Prostate gland (tissue), 2 donors: ENCODE data around the gene NFIX. TPM values are rescaled to one million over a fixed set of nuclear protein-coding genes. Genes with fewer than 3 reads are reported as not detected.

Experiments
- DNase-seq: peaks from one replicate; pipeline ENCODE4 v3.0.0-alpha.2; 2019; ENCODE audit warnings: low spot score
- H3K27ac ChIP-seq, 2 donors: fragments of 200-600 bp; sonication (generic); 2 replicates each; pipeline ENCODE4 v1.5.1; 2017 to 2019
- H3K27me3 ChIP-seq: fragments of 200-600 bp; sonication (generic); replicated peaks from 2 replicates; pipeline ENCODE4 v1.5.1; 2019; ENCODE audit not compliant: insufficient read depth
- H3K36me3 ChIP-seq, 2 donors: fragments of 200-600 bp; sonication (generic); 1 replicate in 1 of 2; 2 replicates in 1 of 2; pipeline versions ENCODE4 v1.5.1 to v1.8.1; 2017 to 2019
- H3K4me1 ChIP-seq: fragments of 200-600 bp; sonication (generic); replicated peaks from 2 replicates; pipeline ENCODE4 v1.5.1; 2019
- H3K4me3 ChIP-seq, 2 donors: fragments of 200-600 bp; sonication (generic); 2 replicates each; pipeline ENCODE4 v1.5.1; 2017 to 2019
- H3K9me3 ChIP-seq: fragments of 200-600 bp; sonication (generic); 2 replicates; pipeline ENCODE4 v1.5.1; 2017
- POLR2A ChIP-seq: fragments of 450-650 bp; IDR thresholded peaks from one replicate; pipeline ENCODE4 v1.6.1; 2016; ENCODE audit warnings: antibody characterized with exemption, mild to moderate bottlenecking
- POLR2AphosphoS5 ChIP-seq: sonication (generic); formaldehyde crosslinking; IDR thresholded peaks from one replicate; pipeline ENCODE4 v1.6.1; 2017; ENCODE audit warnings: antibody characterized with exemption
- WGBS: methylation state at CpG from one replicate; pipeline ENCODE4 v1.1.5; 2018; 5-methylcytosine and 5-hydroxymethylcytosine counted together
- intact Hi-C: fragments of 100-400 bp; cut with DNase I; formaldehyde crosslinking; loops from one replicate; pipeline ENCODE4 v1.14.2; 2022
- total RNA-seq, 2 donors: library from RNA; depleted of rRNA; stranded (reverse); fragments of >200 nt; gene quantifications; one replicate each; pipeline ENCODE4 v1.1.0, GENCODE V29; 2016
- TF ChIP-seq, protein P1 (sequence below), 4 experiments: fragments of 200-600 bp in 2 of 4; fragments of 450-650 bp in 2 of 4; sonication (generic) in 2 of 4; IDR thresholded peaks; 1 replicate in 3 of 4; 2 replicates in 1 of 4; pipeline ENCODE4 v1.5.1; 2016 to 2019; ENCODE audit warnings: antibody characterized with exemption in 4 of 4, mild to moderate bottlenecking in 2 of 4, moderate library complexity in 2 of 4

Gene NFIX
- total RNA-seq, 2 donors from 2014 or later: 185 to 286 TPM

DNA sequence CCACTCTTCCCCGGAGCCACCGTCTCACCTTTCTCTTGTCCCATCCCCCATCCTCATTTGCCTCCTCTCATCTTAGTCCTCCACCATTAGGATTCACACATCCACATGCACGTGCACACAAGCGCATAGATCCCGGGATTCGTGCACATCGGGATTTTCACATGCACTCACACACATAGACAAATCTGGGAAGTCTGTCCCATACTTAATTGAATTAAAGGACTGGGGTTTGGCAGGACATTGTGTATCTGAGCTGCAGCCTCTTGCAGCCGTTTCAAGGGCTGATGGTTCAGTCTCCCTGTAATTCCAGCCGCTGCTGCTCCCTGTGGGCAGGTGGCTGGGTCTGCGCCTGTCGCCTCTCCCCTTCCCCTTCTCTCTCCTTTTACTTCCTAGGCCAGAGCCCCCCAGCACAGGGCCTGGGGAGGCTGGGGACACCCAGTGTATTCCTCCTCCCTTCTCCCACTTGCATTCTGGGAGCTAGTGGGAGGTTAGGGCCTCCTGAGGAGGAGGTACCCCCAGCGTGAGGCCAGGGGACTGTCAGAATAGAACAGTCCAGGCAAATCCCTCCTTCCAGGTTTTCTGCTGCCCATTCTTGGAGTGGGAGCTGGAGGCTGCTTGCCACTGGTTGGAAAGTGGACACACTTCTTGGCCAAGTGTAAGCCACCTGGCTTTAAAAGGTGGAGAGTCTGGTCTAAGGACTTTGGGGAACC is 63.8 kb downstream of the NFIX start:
- intact Hi-C loops: loop anchor here (5.0 kb wide), 1 partner anchor 37 kb away; no protein-coding TSS in a partner anchor
- TF ChIP-seq POLR2AphosphoS5: peak; percentile 7
- TF ChIP-seq POLR2A: no peak
- Histone ChIP-seq H3K36me3 (no peaks in the 10 kb centered on the region), H3K4me1 (peaks cover 78% of the 10 kb centered on the region), H3K27ac (peak overlapping the region; percentile 95 to 96), H3K9me3 (no peaks in the 10 kb centered on the region), H3K4me3 (no peak overlapping the region), H3K27me3 (no peaks in the 10 kb centered on the region)
- WGBS: 46% methylated on average over 12 of the region's 12 CpGs
- DNase-seq: no peak

DNA sequence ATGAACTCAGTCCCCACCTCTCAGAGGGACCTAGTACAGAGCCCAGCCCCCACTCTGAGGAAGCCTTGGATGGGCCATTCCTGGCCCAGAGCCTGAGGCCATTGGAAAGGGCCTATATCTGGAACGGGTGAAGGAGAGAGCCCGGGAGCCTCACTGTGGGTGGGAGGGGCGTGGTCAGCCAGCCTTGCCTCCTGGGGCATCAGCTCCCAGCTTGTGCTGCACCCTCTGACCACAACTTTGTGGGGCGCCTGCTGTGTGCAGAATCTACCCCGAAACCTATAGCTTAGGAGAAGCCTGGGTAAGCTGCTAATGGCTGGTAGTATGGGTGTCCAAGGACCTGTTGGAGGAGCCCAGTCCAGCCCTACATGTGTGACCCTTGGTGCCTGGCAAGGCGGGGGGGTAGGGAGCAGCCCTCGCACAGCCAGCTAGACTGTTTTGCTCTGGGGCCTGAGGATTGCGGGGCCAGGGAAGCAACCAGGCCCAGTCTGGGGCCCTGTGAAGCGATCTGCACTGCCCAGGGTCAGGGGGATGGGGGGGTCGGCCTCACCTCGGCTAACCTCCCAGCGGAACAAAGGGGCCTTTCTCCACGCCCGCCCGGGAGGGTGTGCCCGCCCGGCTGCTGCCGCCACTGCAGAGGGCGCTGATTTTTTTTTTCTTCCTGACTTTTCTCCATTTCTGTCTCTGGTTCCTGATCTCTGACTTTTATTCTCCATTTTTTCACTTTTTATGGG is 65.1 kb downstream of the NFIX start:
- Histone ChIP-seq H3K9me3 (no peaks in the 10 kb centered on the region), H3K36me3 (no peaks in the 10 kb centered on the region), H3K4me3 (no peak overlapping the region), H3K27ac (peak overlapping the region; percentile 95 to 96), H3K4me1 (peaks cover 74% of the 10 kb centered on the region), H3K27me3 (no peaks in the 10 kb centered on the region)
- no peak for DNase-seq
- TF ChIP-seq POLR2A (no peak), POLR2AphosphoS5 (no peak)
- TF ChIP-seq, protein P1, sequence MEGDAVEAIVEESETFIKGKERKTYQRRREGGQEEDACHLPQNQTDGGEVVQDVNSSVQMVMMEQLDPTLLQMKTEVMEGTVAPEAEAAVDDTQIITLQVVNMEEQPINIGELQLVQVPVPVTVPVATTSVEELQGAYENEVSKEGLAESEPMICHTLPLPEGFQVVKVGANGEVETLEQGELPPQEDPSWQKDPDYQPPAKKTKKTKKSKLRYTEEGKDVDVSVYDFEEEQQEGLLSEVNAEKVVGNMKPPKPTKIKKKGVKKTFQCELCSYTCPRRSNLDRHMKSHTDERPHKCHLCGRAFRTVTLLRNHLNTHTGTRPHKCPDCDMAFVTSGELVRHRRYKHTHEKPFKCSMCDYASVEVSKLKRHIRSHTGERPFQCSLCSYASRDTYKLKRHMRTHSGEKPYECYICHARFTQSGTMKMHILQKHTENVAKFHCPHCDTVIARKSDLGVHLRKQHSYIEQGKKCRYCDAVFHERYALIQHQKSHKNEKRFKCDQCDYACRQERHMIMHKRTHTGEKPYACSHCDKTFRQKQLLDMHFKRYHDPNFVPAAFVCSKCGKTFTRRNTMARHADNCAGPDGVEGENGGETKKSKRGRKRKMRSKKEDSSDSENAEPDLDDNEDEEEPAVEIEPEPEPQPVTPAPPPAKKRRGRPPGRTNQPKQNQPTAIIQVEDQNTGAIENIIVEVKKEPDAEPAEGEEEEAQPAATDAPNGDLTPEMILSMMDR (IDR thresholded peaks at IDR 0.05): no peak
- intact Hi-C loops: loop anchor here (2.0 kb wide), 1 partner anchor 64 kb away; no protein-coding TSS in a partner anchor
- WGBS: 19% methylated on average over 19 of the region's 19 CpGs

GRCh38 chr19:13060964-13061927 is 66.0 kb downstream of the NFIX start:
- Histone ChIP-seq H3K4me3 (peak overlapping the region; percentile 14 to 22), H3K4me1 (peaks cover 66% of the 10 kb centered on the region), H3K27me3 (no peaks in the 10 kb centered on the region), H3K36me3 (no peaks in the 10 kb centered on the region), H3K27ac (peak overlapping the region; percentile 95 to 96), H3K9me3 (no peaks in the 10 kb centered on the region)
- DNase-seq: peak; percentile 81
- TF ChIP-seq, protein P1 (IDR thresholded peaks at IDR 0.05): peak; percentile 85 to 98 (median 94)
- TF ChIP-seq POLR2AphosphoS5: peak; percentile 74
- TF ChIP-seq POLR2A: no peak
- WGBS: under 1% methylated on average over 38 of the region's 40 CpGs
- intact Hi-C loops: loop anchor here (1.0 to 2.0 kb wide), 2 partner anchors 64 to 78 kb away; no protein-coding TSS in a partner anchor

- intact Hi-C loops: no loop called here
- no peak for DNase-seq
- no peaks in the 10 kb centered on the region for H3K27me3 ChIP-seq
- TF ChIP-seq POLR2A (no peak), POLR2AphosphoS5 (no peak)
- TF ChIP-seq, protein P1 (IDR thresholded peaks at IDR 0.05): no peak
- H3K36me3 ChIP-seq: no peaks in the 10 kb centered on the region
- peak overlapping the region; percentile 51 to 95 for H3K27ac ChIP-seq
- peaks cover 65% of the 10 kb centered on the region for H3K4me1 ChIP-seq
- no peak overlapping the region for H3K4me3 ChIP-seq
- H3K9me3 ChIP-seq: no peaks in the 10 kb centered on the region
These were observed 67.0 kb downstream of the NFIX start for GRCh38 chr19:13062317-13062716.
